HepG2 (cell line): ENCODE data around the gene JPH4. TPM values are rescaled to one million over a fixed set of nuclear protein-coding genes. Genes with fewer than 3 reads are reported as not detected.

Source experiments
- DNMT3B ChIP-seq: conservative IDR thresholded peaks from 2 replicates; pipeline ENCODE4 v1.6.1; 2016; ENCODE audit warnings: missing biosample characterization, control low read depth
- DR1 ChIP-seq: sonication (generic); formaldehyde crosslinking; IDR thresholded peaks from 2 replicates; pipeline ENCODE4 v1.8.0; 2021; ENCODE audit warnings: mild to moderate bottlenecking, missing genetic modification reagents, inconsistent platforms
- E2F1 ChIP-seq: sonication (generic); formaldehyde crosslinking; IDR thresholded peaks from 2 replicates; pipeline ENCODE4 v1.5.0; 2020; ENCODE audit warnings: missing genetic modification reagents
- ELF3 ChIP-seq: IDR thresholded peaks from 2 replicates; pipeline ENCODE4 v1.6.1; 2016; ENCODE audit warnings: missing genetic modification reagents, missing compliant biosample characterization
- FOSL1 ChIP-seq: sonication (generic); formaldehyde crosslinking; IDR thresholded peaks from 2 replicates; pipeline ENCODE4 v1.9.0; 2021; ENCODE audit warnings: missing genetic modification reagents, borderline replicate concordance
- GTF3A ChIP-seq: sonication (generic); formaldehyde crosslinking; conservative IDR thresholded peaks from 2 replicates; pipeline ENCODE4 v1.4.0; 2020; ENCODE audit warnings: mild to moderate bottlenecking, missing genetic modification reagents
- MED8 ChIP-seq: sonication (generic); formaldehyde crosslinking; IDR thresholded peaks from 2 replicates; pipeline ENCODE4 v1.8.1; 2023; ENCODE audit warnings: mild to moderate bottlenecking, missing genetic modification reagents; ENCODE audit not compliant: insufficient replicate concordance
- PAF1 ChIP-seq: IDR thresholded peaks from 2 replicates; pipeline ENCODE4 v1.6.1; 2016; ENCODE audit warnings: missing genetic modification reagents, missing compliant biosample characterization
- PBX2 ChIP-seq: IDR thresholded peaks from 2 replicates; pipeline ENCODE4 v1.6.1; 2016; ENCODE audit warnings: control low read depth
- SKI ChIP-seq: fragments of 450-650 bp; IDR thresholded peaks from one replicate; pipeline ENCODE4 v1.6.1; 2018; ENCODE audit warnings: mild to moderate bottlenecking; ENCODE audit not compliant: partially characterized antibody
- TCF7 ChIP-seq: sonication (generic); IDR thresholded peaks from 2 replicates; pipeline ENCODE4 v1.6.1; 2016; ENCODE audit warnings: antibody characterized with exemption, low read depth
- TCF7L2 ChIP-seq: IDR thresholded peaks from 2 replicates; pipeline ENCODE4 v1.6.1; 2011; ENCODE audit warnings: mild to moderate bottlenecking, low read depth, low read length, moderate library complexity
- WIZ ChIP-seq: sonication (generic); formaldehyde crosslinking; IDR thresholded peaks from 2 replicates; pipeline ENCODE4 v1.5.1; 2020; ENCODE audit warnings: mild to moderate bottlenecking, missing genetic modification reagents
- ZNF10 ChIP-seq: sonication (generic); formaldehyde crosslinking; IDR thresholded peaks from 2 replicates; pipeline ENCODE4 v1.4.0; 2020; ENCODE audit warnings: mild to moderate bottlenecking, low read depth, missing genetic modification reagents, borderline replicate concordance
- ZNF230 ChIP-seq: sonication (generic); formaldehyde crosslinking; IDR thresholded peaks from 2 replicates; pipeline ENCODE4 v1.4.0; 2020; ENCODE audit warnings: mild to moderate bottlenecking, missing genetic modification reagents
- ZNF280B ChIP-seq: sonication (generic); formaldehyde crosslinking; IDR thresholded peaks from 2 replicates; pipeline ENCODE4 v1.5.0; 2020; ENCODE audit warnings: missing genetic modification reagents, mild to moderate bottlenecking, borderline replicate concordance
- ZNF576 ChIP-seq: sonication (generic); formaldehyde crosslinking; IDR thresholded peaks from 2 replicates; pipeline ENCODE4 v1.4.0; 2020; ENCODE audit warnings: mild to moderate bottlenecking, missing genetic modification reagents
- ZNF589 ChIP-seq: sonication (generic); formaldehyde crosslinking; conservative IDR thresholded peaks from 2 replicates; pipeline ENCODE4 v1.8.0; 2022; ENCODE audit warnings: mild to moderate bottlenecking, moderate library complexity, missing genetic modification reagents
- ZNF605 ChIP-seq: sonication (generic); formaldehyde crosslinking; IDR thresholded peaks from 2 replicates; pipeline ENCODE4 v1.8.0; 2022; ENCODE audit warnings: mild to moderate bottlenecking, missing genetic modification reagents
- ZNF720 ChIP-seq: sonication (generic); formaldehyde crosslinking; IDR thresholded peaks from 2 replicates; pipeline ENCODE4 v1.4.0; 2020; ENCODE audit warnings: missing genetic modification reagents
- ZNF773 ChIP-seq: sonication (generic); formaldehyde crosslinking; IDR thresholded peaks from 2 replicates; pipeline ENCODE4 v1.4.0; 2020; ENCODE audit warnings: missing genetic modification reagents, borderline replicate concordance
- ZNF780A ChIP-seq: sonication (generic); formaldehyde crosslinking; IDR thresholded peaks from 2 replicates; pipeline ENCODE4 v1.8.0; 2022; ENCODE audit warnings: mild to moderate bottlenecking, missing genetic modification reagents, moderate library complexity
- polyA plus RNA-seq, 8 experiments: library from polyadenylated mRNA; depleted of rRNA in 3 of 8; stranded (reverse) in 7 of 8; unstranded in 1 of 8; fragments of >200 nt; fragmentation: Illumina TruSeq in 4 of 8; extraction: Trizol in 4 of 8; gene quantifications; 2 replicates each; pipeline versions ENCODE4 v1.2.1 to v1.2.3, GENCODE V29; 2011 to 2016; ENCODE audit warnings: low read depth in 4 of 8, missing spikeins in 1 of 8, mixed read lengths in 1 of 8; ENCODE audit not compliant: insufficient read depth in 1 of 8
- total RNA-seq, 5 experiments: library from RNA; depleted of rRNA; stranded (reverse); fragments of >200 nt; fragmentation: Illumina TruSeq; extraction: Trizol; gene quantifications; 2 replicates each; pipeline ENCODE4 v1.2.3, GENCODE V29; 2016; ENCODE audit warnings: low read depth in 1 of 5

The JPH4 gene
- total and polyA plus RNA-seq, 2 of the 13 experiments (the other 11 are each of a cell fraction or from before 2014, with no cell fraction given): 0.08 to 0.22 TPM

GRCh38 chr14:23572524-23572828 lies 6.1 kb downstream of the JPH4 start (continued):
- TF ChIP-seq ZNF589 (CRISPR knock-in tag) (no peak), DNMT3B (no peak), ZNF230 (CRISPR knock-in tag) (no peak), DR1 (CRISPR knock-in tag) (no peak), E2F1 (no peak), FOSL1 (CRISPR knock-in tag) (no peak), WIZ (no peak), ZNF10 (CRISPR knock-in tag) (no peak), ELF3 (CRISPR knock-in tag) (no peak), SKI (no peak), PBX2 (CRISPR knock-in tag) (0 out of 2 replicates have a peak, but pooled peaks have one; percentile 25), GTF3A (0 out of 2 replicates have a peak, but pooled peaks have one; percentile 54), ZNF576 (CRISPR knock-in tag) (no peak), ZNF773 (CRISPR knock-in tag) (no peak), TCF7 (no peak), TCF7L2 (no peak), ZNF780A (CRISPR knock-in tag) (no peak), PAF1 (CRISPR knock-in tag) (no peak), MED8 (CRISPR knock-in tag) (no peak), ZNF280B (CRISPR knock-in tag) (no peak), ZNF605 (CRISPR knock-in tag) (no peak), ZNF720 (CRISPR knock-in tag) (no peak)
